ENCODE data around the gene WHRN.

WHRN gene

DNA sequence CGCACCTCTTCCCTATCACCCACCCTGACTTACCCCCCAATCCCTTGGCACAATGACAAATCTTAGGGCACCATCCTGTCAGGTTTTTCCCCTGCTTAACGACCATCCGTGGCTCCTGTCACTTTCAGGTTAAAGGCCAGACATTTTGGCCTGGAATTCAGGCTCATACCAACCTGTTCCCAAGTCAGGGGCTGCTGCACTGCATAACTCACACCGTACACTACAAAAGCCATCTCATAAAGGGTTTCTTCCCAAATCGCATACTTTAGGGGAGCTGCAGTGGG is 110.0 kb downstream of the WHRN start:
- H3K4me1 ChIP-seq: no peaks in the 10 kb centered on the region
- H3K9me3 ChIP-seq: no peaks in the 10 kb centered on the region
- H3K27me3 ChIP-seq: no peaks in the 10 kb centered on the region
- TF ChIP-seq, protein P1, sequence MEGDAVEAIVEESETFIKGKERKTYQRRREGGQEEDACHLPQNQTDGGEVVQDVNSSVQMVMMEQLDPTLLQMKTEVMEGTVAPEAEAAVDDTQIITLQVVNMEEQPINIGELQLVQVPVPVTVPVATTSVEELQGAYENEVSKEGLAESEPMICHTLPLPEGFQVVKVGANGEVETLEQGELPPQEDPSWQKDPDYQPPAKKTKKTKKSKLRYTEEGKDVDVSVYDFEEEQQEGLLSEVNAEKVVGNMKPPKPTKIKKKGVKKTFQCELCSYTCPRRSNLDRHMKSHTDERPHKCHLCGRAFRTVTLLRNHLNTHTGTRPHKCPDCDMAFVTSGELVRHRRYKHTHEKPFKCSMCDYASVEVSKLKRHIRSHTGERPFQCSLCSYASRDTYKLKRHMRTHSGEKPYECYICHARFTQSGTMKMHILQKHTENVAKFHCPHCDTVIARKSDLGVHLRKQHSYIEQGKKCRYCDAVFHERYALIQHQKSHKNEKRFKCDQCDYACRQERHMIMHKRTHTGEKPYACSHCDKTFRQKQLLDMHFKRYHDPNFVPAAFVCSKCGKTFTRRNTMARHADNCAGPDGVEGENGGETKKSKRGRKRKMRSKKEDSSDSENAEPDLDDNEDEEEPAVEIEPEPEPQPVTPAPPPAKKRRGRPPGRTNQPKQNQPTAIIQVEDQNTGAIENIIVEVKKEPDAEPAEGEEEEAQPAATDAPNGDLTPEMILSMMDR (IDR thresholded peaks at IDR 0.05; ENCODE audit: low read depth, low read length): no peak
- H3K36me3 ChIP-seq: no peaks in the 10 kb centered on the region
- no peak overlapping the region for H3K4me3 ChIP-seq (ENCODE audit: low read depth, low read length)
- no peak for DNase-seq

DNA sequence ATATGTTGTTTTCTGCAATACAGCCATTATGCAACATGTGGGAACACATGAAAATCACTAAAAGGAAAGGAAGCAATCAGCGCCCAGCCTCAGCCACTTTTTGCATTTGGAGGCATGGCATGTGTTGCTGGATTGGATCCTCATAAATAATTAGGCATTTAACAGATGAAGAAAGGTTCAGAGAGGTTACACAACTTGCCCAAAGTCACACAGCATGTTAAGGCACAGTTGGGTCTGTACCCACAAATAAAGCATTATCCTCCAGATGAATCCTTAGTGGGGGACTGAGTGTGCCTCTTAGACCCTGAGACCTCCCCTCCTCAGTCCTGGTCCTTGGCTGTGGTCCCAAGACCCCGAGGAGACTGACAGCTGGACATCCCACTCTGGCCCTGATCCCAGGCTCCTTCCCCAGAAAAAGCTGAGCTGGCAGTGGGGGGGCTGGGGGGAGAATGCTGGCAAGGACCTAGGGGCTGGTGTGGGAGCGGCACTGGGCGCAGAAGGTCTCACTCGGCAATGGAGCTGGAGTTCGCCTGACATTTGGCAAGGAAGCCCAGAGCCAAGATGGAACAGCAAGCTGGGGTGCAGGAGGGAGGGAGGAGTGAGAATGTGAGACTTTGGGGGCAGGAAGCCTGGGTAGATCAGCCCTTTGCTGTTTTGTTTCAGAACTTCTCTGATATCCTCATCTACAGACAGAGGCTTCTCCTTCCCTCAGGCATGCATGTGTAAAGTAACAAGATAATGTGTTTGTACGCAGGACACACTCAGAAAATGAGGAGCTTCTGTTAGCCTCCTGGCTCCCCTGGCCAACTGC is 110.5 kb downstream of the WHRN start:
- TF ChIP-seq, protein P1 (IDR thresholded peaks at IDR 0.05; ENCODE audit: low read depth, low read length): no peak
- Histone ChIP-seq H3K9me3 (no peaks in the 10 kb centered on the region), H3K4me1 (no peaks in the 10 kb centered on the region), H3K36me3 (no peaks in the 10 kb centered on the region), H3K27me3 (no peaks in the 10 kb centered on the region), H3K4me3 (ENCODE audit: low read depth, low read length) (no peak overlapping the region)
- DNase-seq: no peak

DNA sequence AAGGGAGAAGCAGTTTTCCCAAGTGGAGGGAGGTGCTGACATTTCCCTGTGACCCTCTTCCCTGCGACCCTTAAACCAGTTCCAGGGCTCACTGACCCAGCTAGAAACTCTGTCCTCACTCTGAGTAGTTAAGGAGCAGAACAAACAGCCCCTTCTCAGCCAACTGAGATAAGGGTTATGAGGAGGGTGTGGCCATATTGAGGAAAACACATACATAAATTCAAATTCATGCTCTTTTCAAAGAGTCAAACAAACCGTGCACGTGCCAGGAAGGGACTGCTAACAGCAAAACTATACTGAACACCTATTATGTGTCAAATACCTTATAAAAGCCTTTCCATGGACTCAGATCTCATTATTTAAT is 112.5 kb downstream of the WHRN start:
- Histone ChIP-seq H3K27me3 (no peaks in the 10 kb centered on the region), H3K4me3 (ENCODE audit: low read depth, low read length) (no peak overlapping the region), H3K4me1 (no peaks in the 10 kb centered on the region), H3K9me3 (no peaks in the 10 kb centered on the region), H3K36me3 (no peaks in the 10 kb centered on the region)
- TF ChIP-seq, protein P1 (IDR thresholded peaks at IDR 0.05; ENCODE audit: low read depth, low read length): no peak
- DNase-seq: no peak

DNA sequence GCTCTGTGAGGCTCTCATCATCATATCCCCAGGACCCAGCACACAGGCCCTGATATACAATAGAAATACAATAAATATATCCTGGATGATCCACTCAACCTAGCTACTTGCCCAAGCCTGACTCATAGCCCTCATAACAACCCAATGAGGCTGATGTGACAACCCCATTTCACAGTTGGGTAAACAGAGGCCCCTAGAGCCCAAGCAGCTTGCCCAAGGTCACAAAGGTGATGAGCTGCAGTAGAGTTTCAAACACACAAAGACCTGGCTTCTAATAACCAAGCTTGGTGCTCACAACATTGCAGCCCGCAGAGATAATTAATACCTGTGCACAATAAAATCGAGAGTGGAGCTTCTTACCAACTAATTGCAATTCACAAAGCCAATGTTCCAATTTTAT is 114.3 kb downstream of the WHRN start:
- no peaks in the 10 kb centered on the region for H3K4me1 ChIP-seq
- no peaks in the 10 kb centered on the region for H3K27me3 ChIP-seq
- no peak overlapping the region for H3K4me3 ChIP-seq (ENCODE audit: low read depth, low read length)
- no peaks in the 10 kb centered on the region for H3K36me3 ChIP-seq
- TF ChIP-seq, protein P1 (IDR thresholded peaks at IDR 0.05; ENCODE audit: low read depth, low read length): no peak
- no peaks in the 10 kb centered on the region for H3K9me3 ChIP-seq
- no peak for DNase-seq

DNA sequence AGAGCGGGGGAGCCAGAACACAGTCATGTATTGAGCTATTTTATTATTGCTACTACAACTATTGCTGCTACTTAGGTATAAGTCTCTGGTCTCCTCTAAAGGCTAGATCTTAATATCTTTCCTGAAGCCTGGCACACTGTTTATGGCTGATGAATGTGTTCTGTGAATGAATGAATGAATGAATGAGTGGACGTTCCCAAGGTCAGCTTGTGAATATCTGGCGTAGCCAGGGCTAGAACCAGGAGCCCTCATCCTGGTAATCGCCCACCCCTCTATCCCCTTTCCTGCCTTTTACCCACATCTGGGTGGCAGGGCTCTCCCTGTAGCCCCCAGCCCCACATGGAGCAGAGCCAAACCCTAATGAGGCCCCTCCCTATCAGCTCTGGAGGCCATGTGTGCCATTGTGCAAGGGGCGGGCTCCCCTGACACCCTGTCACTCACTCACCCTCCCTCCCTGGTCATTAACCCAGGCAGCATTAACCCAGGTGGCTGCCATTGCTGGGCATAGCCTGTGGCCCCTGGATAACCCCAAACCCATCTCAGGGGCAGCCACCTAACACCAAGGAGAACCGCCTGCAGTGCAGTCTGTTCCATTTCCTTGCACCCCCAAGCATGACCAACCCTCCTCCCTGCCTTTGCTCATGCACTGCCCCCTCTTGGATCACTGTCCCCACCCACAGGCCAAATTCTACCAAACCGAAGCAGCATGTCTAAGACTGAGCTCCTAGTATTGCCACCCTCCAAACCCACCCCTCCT is 115.5 kb downstream of the WHRN start:
- no peak for DNase-seq
- Histone ChIP-seq H3K36me3 (no peaks in the 10 kb centered on the region), H3K4me1 (no peaks in the 10 kb centered on the region), H3K9me3 (no peaks in the 10 kb centered on the region), H3K4me3 (ENCODE audit: low read depth, low read length) (no peak overlapping the region), H3K27me3 (no peaks in the 10 kb centered on the region)
- TF ChIP-seq, protein P1 (IDR thresholded peaks at IDR 0.05; ENCODE audit: low read depth, low read length): no peak

DNA sequence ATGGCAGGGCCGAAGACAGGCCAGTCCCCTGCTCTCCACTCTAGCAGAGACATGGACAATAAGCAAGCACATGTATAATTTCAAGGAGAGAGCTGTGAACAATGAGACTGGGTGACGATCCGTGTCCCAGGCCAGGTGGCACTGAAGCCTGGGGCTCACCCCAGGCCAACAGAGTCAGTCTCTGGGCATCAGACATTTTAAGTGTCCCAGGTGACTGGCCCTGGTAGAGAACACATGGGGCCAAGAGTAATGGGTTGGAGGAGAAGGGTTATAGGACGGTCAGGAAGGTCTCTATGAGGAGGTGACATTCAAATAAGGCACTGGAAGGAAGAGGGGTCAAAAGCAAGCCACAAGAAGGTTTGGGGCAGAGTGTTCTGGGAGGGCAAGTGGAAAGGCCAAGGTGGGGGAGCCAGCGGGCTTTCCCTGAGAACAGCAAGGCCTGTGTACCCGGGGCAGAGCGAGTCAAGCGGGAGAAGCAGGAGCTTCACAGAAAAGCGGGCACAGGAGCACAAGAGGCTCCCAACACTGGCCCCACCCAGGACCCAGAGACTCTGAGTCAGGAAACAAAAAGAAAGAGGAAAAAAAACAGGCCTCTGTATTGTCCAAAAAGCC is 116.4 kb downstream of the WHRN start:
- Histone ChIP-seq H3K36me3 (no peaks in the 10 kb centered on the region), H3K9me3 (no peaks in the 10 kb centered on the region), H3K4me3 (ENCODE audit: low read depth, low read length) (no peak overlapping the region), H3K4me1 (no peaks in the 10 kb centered on the region), H3K27me3 (no peaks in the 10 kb centered on the region)
- TF ChIP-seq, protein P1 (IDR thresholded peaks at IDR 0.05; ENCODE audit: low read depth, low read length): no peak
- no peak for DNase-seq
